K562 (cell line): ENCODE data around the gene ZNHIT2. TPM values are rescaled to one million over a fixed set of nuclear protein-coding genes. Genes with fewer than 3 reads are reported as not detected.
A peak's percentile ranks its signal among the peaks of the same experiment; 100 is the strongest.

Source experiments
- ETV6 ChIP-seq, 3 experiments: fragments of 150-350 bp in 1 of 3; sonication (generic) in 1 of 3; formaldehyde crosslinking in 1 of 3; IDR thresholded peaks; 2 replicates each; pipeline versions ENCODE4 v1.6.1 to v1.8.0; 2014 to 2022; ENCODE audit warnings: borderline replicate concordance in 2 of 3, low read depth in 2 of 3, antibody characterized with exemption in 1 of 3, low read length in 1 of 3, mild to moderate bottlenecking in 1 of 3, missing genetic modification reagents in 1 of 3
- NCOA6 ChIP-seq: fragments of 450-650 bp; IDR thresholded peaks from 2 replicates; pipeline ENCODE4 v1.6.1; 2017; ENCODE audit warnings: mild to moderate bottlenecking
- PCBP1 ChIP-seq: fragments of 200-400 bp; formaldehyde crosslinking; IDR thresholded peaks from 2 replicates; pipeline ENCODE4 v1.6.1; 2018; ENCODE audit warnings: mild to moderate bottlenecking, low read depth, low read length; ENCODE audit not compliant: poor library complexity, severe bottlenecking
- POLR2G ChIP-seq: fragments of 200-400 bp; formaldehyde crosslinking; IDR thresholded peaks from 2 replicates; pipeline ENCODE4 v1.6.1; 2017; ENCODE audit warnings: low read depth, mild to moderate bottlenecking, antibody characterized with exemption, low read length, moderate library complexity
- PRMT5 ChIP-seq: sonication (generic); formaldehyde crosslinking; IDR thresholded peaks from 2 replicates; pipeline ENCODE4 v1.5.0; 2020; ENCODE audit warnings: missing genetic modification reagents
- RCOR1 ChIP-seq, 2 experiments: IDR thresholded peaks; 2 replicates each; pipeline ENCODE4 v1.6.1; 2012; ENCODE audit warnings: low read depth in 2 of 2, low read length in 2 of 2, borderline replicate concordance in 1 of 2, improper control_type of control experiment in 1 of 2
- SIN3A ChIP-seq, 2 experiments: fragments of 150-350 bp in 1 of 2; IDR thresholded peaks; 2 replicates each; pipeline ENCODE4 v1.6.1; 2011 to 2016; ENCODE audit warnings: borderline replicate concordance in 2 of 2, low read depth in 2 of 2, low read length in 2 of 2, mild to moderate bottlenecking in 2 of 2, moderate library complexity in 2 of 2; ENCODE audit not compliant: control insufficient read depth in 1 of 2
- USF1 ChIP-seq: sonication (generic); formaldehyde crosslinking; IDR thresholded peaks from 2 replicates; pipeline ENCODE4 v1.9.0; 2022; ENCODE audit warnings: mild to moderate bottlenecking, missing genetic modification reagents
- ZBTB1 ChIP-seq: sonication (generic); formaldehyde crosslinking; IDR thresholded peaks from 2 replicates; pipeline ENCODE4 v1.8.1; 2023; ENCODE audit warnings: missing genetic modification reagents, low read depth, mild to moderate bottlenecking, borderline replicate concordance
- ZBTB7A ChIP-seq: IDR thresholded peaks from 2 replicates; pipeline ENCODE4 v1.6.1; 2011; ENCODE audit warnings: low read depth, mild to moderate bottlenecking, low read length, moderate library complexity, borderline replicate concordance; ENCODE audit not compliant: control insufficient read depth
- ZFX ChIP-seq: sonication (generic); formaldehyde crosslinking; IDR thresholded peaks from 2 replicates; pipeline ENCODE4 v1.8.0; 2022; ENCODE audit warnings: mild to moderate bottlenecking, missing genetic modification reagents, moderate library complexity
- ZNF124 ChIP-seq: sonication (generic); formaldehyde crosslinking; IDR thresholded peaks from 2 replicates; pipeline ENCODE4 v1.8.1; 2022; ENCODE audit warnings: missing genetic modification reagents
- ZNF639 ChIP-seq, 2 experiments: fragments of 200-800 bp in 1 of 2; sonication (Bioruptor generic) in 1 of 2; sonication (generic) in 1 of 2; formaldehyde crosslinking in 1 of 2; IDR thresholded peaks in 1 of 2; conservative IDR thresholded peaks in 1 of 2; 2 replicates each; pipeline versions ENCODE4 v1.5.0 to v1.6.1; 2016 to 2020; ENCODE audit warnings: missing compliant biosample characterization in 1 of 2, missing genetic modification characterization in 1 of 2, missing genetic modification reagents in 1 of 2
- ZNF764 ChIP-seq: fragments of 250-450 bp; sonication (Bioruptor Pico); IDR thresholded peaks from 2 replicates; pipeline ENCODE4 v1.4.0; 2020; ENCODE audit warnings: low read depth, mild to moderate bottlenecking, moderate library complexity
- polyA plus RNA-seq, 8 experiments: library from polyadenylated mRNA; depleted of rRNA in 4 of 8; stranded (reverse) in 5 of 8; unstranded in 3 of 8; fragments of >200 nt; fragmentation: Nextera tagmentation in 2 of 8; fragmentation: Illumina TruSeq in 1 of 8; extraction: Ambion mirVana in 2 of 8; extraction: Trizol in 1 of 8; gene quantifications; 2 replicates each; pipeline versions ENCODE4 v1.2.1 to v1.2.3, GENCODE V29; 2011 to 2014; ENCODE audit warnings: inconsistent platforms in 1 of 8, missing spikeins in 1 of 8
- total RNA-seq, 7 experiments: library from RNA; depleted of rRNA in 6 of 7; stranded (reverse); fragments of >200 nt in 6 of 7; fragmentation: Illumina TruSeq in 2 of 7; extraction: Trizol in 2 of 7; gene quantifications; 2 replicates each; pipeline versions ENCODE4 v1.2.1 to v1.2.3, GENCODE V29; 2011 to 2021; ENCODE audit warnings: low replicate concordance in 1 of 7
- TF ChIP-seq, protein P1 (sequence below): fragments of 450-650 bp; formaldehyde crosslinking; IDR thresholded peaks from 2 replicates; pipeline ENCODE4 v1.4.0; 2020; ENCODE audit warnings: mild to moderate bottlenecking, moderate library complexity
- TF ChIP-seq, protein P2 (sequence below), 2 experiments: fragments of 450-650 bp in 1 of 2; IDR thresholded peaks; 2 replicates each; pipeline ENCODE4 v1.6.1; 2011 to 2017; ENCODE audit warnings: low read depth in 2 of 2, antibody characterized with exemption in 1 of 2, borderline replicate concordance in 1 of 2, low read length in 1 of 2, mild to moderate bottlenecking in 1 of 2, mixed read lengths in 1 of 2; ENCODE audit not compliant: control insufficient read depth in 1 of 2

ZNHIT2 gene
- total and polyA plus RNA-seq, 9 of the 15 experiments (the other 6 are each of a cell fraction or from before 2014, with no cell fraction given): 0.08 to 39.0 (median 2.5) TPM

DNA sequence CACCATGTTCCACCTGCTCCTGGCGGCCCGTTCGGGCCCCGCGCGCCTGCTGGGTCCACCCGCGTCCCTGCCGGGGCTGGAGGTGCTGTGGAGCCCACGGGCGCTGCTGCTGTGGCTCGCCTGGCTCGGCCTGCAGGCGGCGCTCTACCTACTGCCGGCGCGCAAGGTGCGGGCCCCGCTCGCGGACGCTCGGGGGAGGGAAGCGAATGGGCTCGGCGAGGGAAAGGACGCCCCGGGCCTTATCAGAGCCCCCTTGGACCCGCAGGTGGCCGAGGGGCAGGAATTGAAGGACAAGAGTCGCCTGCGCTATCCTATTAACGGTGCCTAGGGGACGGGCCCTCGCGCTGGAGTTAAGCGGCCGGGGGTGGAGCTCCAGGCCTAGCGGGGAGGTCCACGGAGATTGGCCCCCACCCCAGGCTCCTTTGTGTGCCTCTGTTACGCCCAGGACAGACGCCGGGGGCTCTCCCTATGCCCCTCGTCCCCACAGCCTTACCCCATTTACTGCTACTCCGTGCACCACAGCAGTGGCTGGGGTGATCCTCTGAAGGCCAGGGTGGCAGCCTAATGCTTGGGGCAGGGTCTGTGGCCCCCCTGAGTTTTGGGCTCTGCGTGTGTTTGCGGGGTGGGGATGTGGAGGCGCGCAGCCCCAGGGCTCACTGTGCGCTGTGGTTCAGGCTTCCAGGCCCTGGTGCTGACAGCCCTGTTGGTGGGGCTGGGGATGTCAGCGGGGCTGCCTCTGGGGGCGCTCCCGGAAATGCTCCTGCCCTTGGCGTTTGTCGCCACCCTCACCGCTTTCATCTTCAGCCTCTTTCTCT, 4.7 kb downstream of the ZNHIT2 start (continued):
- TF ChIP-seq ZFX (CRISPR knock-in tag) (peak; percentile 95), RCOR1 (IDR thresholded peaks at IDR 0.05; ENCODE audit: borderline replicate concordance in 1 of 2, low read depth in 2 of 2, low read length in 2 of 2) (peak in 1 of 2 experiments; percentile 38; a peak in 1 of 4 replicates), POLR2G (peak; percentile 80), SIN3A (IDR thresholded peaks at IDR 0.05; ENCODE audit: borderline replicate concordance in 2 of 2, control insufficient read depth in 1 of 2, low read depth in 2 of 2, low read length in 2 of 2) (peak in 1 of 2 experiments; percentile 52; a peak in 1 of 4 replicates), PRMT5 (CRISPR knock-in tag) (0 out of 2 replicates have a peak, but pooled peaks have one; percentile 20), USF1 (CRISPR knock-in tag) (no peak), PCBP1 (peak; percentile 66), ZNF124 (CRISPR knock-in tag) (no peak), ZNF764 (CRISPR knock-in tag) (no peak), ETV6 (IDR thresholded peaks at IDR 0.05; ENCODE audit: borderline replicate concordance in 1 of 2, low read depth in 2 of 2, low read length in 1 of 2) (no peak), ETV6 (CRISPR knock-in tag; IDR thresholded peaks at IDR 0.05; ENCODE audit: borderline replicate concordance) (no peak; the same call in 1 of the 2 replicates), ZNF639 (CRISPR knock-in tag; conservative IDR thresholded peaks at IDR 0.05 in 1 of 2, IDR thresholded peaks at IDR 0.05 in 1 of 2) (0 out of 4 replicates have a peak, but pooled peaks of 1 of the 2 experiments have one; percentile 14), ZBTB1 (CRISPR knock-in tag) (peak; percentile 68), NCOA6 (no peak), ZBTB7A (peak; percentile 38)
- TF ChIP-seq, protein P1, sequence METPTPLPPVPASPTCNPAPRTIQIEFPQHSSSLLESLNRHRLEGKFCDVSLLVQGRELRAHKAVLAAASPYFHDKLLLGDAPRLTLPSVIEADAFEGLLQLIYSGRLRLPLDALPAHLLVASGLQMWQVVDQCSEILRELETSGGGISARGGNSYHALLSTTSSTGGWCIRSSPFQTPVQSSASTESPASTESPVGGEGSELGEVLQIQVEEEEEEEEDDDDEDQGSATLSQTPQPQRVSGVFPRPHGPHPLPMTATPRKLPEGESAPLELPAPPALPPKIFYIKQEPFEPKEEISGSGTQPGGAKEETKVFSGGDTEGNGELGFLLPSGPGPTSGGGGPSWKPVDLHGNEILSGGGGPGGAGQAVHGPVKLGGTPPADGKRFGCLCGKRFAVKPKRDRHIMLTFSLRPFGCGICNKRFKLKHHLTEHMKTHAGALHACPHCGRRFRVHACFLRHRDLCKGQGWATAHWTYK: 0 out of 2 replicates have a peak, but pooled peaks have one; percentile 19
- TF ChIP-seq, protein P2, sequence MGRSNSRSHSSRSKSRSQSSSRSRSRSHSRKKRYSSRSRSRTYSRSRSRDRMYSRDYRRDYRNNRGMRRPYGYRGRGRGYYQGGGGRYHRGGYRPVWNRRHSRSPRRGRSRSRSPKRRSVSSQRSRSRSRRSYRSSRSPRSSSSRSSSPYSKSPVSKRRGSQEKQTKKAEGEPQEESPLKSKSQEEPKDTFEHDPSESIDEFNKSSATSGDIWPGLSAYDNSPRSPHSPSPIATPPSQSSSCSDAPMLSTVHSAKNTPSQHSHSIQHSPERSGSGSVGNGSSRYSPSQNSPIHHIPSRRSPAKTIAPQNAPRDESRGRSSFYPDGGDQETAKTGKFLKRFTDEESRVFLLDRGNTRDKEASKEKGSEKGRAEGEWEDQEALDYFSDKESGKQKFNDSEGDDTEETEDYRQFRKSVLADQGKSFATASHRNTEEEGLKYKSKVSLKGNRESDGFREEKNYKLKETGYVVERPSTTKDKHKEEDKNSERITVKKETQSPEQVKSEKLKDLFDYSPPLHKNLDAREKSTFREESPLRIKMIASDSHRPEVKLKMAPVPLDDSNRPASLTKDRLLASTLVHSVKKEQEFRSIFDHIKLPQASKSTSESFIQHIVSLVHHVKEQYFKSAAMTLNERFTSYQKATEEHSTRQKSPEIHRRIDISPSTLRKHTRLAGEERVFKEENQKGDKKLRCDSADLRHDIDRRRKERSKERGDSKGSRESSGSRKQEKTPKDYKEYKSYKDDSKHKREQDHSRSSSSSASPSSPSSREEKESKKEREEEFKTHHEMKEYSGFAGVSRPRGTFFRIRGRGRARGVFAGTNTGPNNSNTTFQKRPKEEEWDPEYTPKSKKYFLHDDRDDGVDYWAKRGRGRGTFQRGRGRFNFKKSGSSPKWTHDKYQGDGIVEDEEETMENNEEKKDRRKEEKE (IDR thresholded peaks at IDR 0.05; ENCODE audit: borderline replicate concordance in 1 of 2, control insufficient read depth in 1 of 2, low read depth in 2 of 2, low read length in 1 of 2): 0 out of 4 replicates have a peak, but pooled peaks of 1 of the 2 experiments have one; percentile 24
